Neural cell (in vitro differentiated cells): ENCODE results near the gene NOC3L.

ENCODE experiments used
- EP300 ChIP-seq: fragments of 450-650 bp; conservative IDR thresholded peaks from 2 replicates; pipeline ENCODE4 v1.6.1; 2014; ENCODE audit warnings: antibody characterized with exemption, mild to moderate bottlenecking, moderate library complexity; ENCODE audit not compliant: poor library complexity, severe bottlenecking
- EZH2 ChIP-seq: fragments of 200-600, 300-800 bp; shearing (Covaris generic), sonication (generic); IDR thresholded peaks from 2 replicates; pipeline ENCODE4 v1.6.1; 2014; ENCODE audit warnings: antibody characterized with exemption, low read length, borderline replicate concordance, mild to moderate bottlenecking; ENCODE audit not compliant: insufficient read depth, poor library complexity, severe bottlenecking
- SMC3 ChIP-seq: fragments of 450-650 bp; conservative IDR thresholded peaks from 2 replicates; pipeline ENCODE4 v1.6.1; 2014; ENCODE audit warnings: antibody characterized with exemption, mild to moderate bottlenecking, moderate library complexity; ENCODE audit not compliant: poor library complexity
- TF ChIP-seq, protein P1 (sequence below): fragments of 450-650 bp; IDR thresholded peaks from 2 replicates; pipeline ENCODE4 v1.5.1; 2014; ENCODE audit warnings: antibody characterized with exemption, mild to moderate bottlenecking, moderate library complexity; ENCODE audit not compliant: poor library complexity, severe bottlenecking
- TF ChIP-seq, protein P2 (sequence below): IDR thresholded peaks from 2 replicates; pipeline ENCODE4 v1.6.1; 2012; ENCODE audit warnings: borderline replicate concordance

DNA sequence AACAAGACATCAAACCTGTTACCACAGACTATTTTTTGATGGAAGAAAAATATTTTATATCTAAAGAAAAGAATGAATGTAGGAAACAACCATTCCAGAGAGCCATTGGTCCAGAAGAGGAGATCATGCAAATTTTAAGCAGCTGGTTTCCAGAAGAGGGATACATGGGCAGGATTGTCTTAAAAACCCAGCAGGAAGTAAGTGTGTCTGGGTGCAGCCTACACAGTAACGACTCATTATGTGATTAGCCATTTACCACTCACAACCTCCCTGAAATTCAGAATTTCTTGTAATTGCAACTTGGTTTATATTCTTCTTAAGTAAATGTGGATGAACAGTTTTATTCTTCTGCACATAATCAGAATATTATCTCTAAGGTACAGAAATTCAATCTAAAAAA lies 46.2 kb downstream of the NOC3L start:
- TF ChIP-seq, protein P1, sequence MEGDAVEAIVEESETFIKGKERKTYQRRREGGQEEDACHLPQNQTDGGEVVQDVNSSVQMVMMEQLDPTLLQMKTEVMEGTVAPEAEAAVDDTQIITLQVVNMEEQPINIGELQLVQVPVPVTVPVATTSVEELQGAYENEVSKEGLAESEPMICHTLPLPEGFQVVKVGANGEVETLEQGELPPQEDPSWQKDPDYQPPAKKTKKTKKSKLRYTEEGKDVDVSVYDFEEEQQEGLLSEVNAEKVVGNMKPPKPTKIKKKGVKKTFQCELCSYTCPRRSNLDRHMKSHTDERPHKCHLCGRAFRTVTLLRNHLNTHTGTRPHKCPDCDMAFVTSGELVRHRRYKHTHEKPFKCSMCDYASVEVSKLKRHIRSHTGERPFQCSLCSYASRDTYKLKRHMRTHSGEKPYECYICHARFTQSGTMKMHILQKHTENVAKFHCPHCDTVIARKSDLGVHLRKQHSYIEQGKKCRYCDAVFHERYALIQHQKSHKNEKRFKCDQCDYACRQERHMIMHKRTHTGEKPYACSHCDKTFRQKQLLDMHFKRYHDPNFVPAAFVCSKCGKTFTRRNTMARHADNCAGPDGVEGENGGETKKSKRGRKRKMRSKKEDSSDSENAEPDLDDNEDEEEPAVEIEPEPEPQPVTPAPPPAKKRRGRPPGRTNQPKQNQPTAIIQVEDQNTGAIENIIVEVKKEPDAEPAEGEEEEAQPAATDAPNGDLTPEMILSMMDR, result no peak
- TF ChIP-seq, protein P2, sequence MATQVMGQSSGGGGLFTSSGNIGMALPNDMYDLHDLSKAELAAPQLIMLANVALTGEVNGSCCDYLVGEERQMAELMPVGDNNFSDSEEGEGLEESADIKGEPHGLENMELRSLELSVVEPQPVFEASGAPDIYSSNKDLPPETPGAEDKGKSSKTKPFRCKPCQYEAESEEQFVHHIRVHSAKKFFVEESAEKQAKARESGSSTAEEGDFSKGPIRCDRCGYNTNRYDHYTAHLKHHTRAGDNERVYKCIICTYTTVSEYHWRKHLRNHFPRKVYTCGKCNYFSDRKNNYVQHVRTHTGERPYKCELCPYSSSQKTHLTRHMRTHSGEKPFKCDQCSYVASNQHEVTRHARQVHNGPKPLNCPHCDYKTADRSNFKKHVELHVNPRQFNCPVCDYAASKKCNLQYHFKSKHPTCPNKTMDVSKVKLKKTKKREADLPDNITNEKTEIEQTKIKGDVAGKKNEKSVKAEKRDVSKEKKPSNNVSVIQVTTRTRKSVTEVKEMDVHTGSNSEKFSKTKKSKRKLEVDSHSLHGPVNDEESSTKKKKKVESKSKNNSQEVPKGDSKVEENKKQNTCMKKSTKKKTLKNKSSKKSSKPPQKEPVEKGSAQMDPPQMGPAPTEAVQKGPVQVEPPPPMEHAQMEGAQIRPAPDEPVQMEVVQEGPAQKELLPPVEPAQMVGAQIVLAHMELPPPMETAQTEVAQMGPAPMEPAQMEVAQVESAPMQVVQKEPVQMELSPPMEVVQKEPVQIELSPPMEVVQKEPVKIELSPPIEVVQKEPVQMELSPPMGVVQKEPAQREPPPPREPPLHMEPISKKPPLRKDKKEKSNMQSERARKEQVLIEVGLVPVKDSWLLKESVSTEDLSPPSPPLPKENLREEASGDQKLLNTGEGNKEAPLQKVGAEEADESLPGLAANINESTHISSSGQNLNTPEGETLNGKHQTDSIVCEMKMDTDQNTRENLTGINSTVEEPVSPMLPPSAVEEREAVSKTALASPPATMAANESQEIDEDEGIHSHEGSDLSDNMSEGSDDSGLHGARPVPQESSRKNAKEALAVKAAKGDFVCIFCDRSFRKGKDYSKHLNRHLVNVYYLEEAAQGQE, result no peak
- TF ChIP-seq EZH2 (no peak), EP300 (no peak), SMC3 (no peak)
